SH-SY5Y (cell line): ENCODE results near the gene ELOB.

Experiments
- GATA2 ChIP-seq: IDR thresholded peaks from 2 replicates; pipeline ENCODE4 v1.6.1; 2011; ENCODE audit warnings: mild to moderate bottlenecking, low read depth, low read length
- GATA3 ChIP-seq: IDR thresholded peaks from 2 replicates; pipeline ENCODE4 v1.6.1; 2011; ENCODE audit warnings: low read depth, mild to moderate bottlenecking, low read length, moderate library complexity

- TF ChIP-seq GATA2 (no peak), GATA3 (no peak)
These were observed 39.8 kb upstream of the ELOB start, which contains the start of gene PRSS21 for GRCh38 chr16:2816751-2817339.
